K562 (cell line): ENCODE results near the gene CCDC192. TPM values are rescaled to one million over a fixed set of nuclear protein-coding genes. Genes with fewer than 3 reads are reported as not detected.

Experiments used
- ATAC-seq: fragments of 200-7000 bp; cut with Tn5 transposase; 3 replicates; pipeline ENCODE4 v1.9.1; 2020; ENCODE audit warnings: moderate library complexity
- BruUV-seq: library from RNA; stranded (reverse); fragments of 400-500 nt; replicated peaks from 2 replicates; lab custom pipeline; 2021; lab: Mats Ljungman, UMichigan
- CTCF ChIA-PET: fragments of 300-600 bp; formaldehyde crosslinking; extraction: SDS; loops from one replicate; lab custom pipeline; 2021; ENCODE audit warnings: low intra/inter-chr PET ratio; lab: Yijun Ruan, JAX
- POLR2A ChIA-PET: fragments of 300-600, 350-650 bp; sonication (Branson Sonifier 250); formaldehyde crosslinking; extraction: SDS; loops from one replicate; lab custom pipeline; 2021; ENCODE audit warnings: antibody characterized with exemption, inconsistent platforms; lab: Yijun Ruan, JAX
- DNase-seq, 4 experiments: peaks; one replicate each; pipeline versions ENCODE4 v3.0.0 to v3.0.0-alpha.2; 2011 to 2018; ENCODE audit warnings: low spot score in 3 of 4, mixed read lengths in 3 of 4; ENCODE audit errors: extremely low read depth in 1 of 4
- FAIRE-seq: peaks from 2 replicates; lab custom pipeline; 2011; peaks lifted over from hg19 to GRCh38; lab: Jason Lieb, UNC
- H2AFZ ChIP-seq: 2 replicates; pipeline ENCODE4 v1.6.0; 2011; ENCODE audit warnings: low read depth, low read length, control low read depth, inconsistent platforms
- H3K27ac ChIP-seq: fragments of 200-600 bp; 3 replicates; pipeline ENCODE4 v1.8.0; 2011; ENCODE audit warnings: low read depth, mild to moderate bottlenecking, control low read depth, inconsistent platforms, low read length, moderate library complexity, mixed read lengths; ENCODE audit errors: extremely low read depth
- H3K27me3 ChIP-seq, 2 experiments: fragments of 300-600 bp in 1 of 2; 2 replicates in 1 of 2; 3 replicates in 1 of 2; pipeline versions ENCODE4 v1.6.0 to v1.8.0; 2011; ENCODE audit warnings: inconsistent platforms in 2 of 2, low read length in 2 of 2, mild to moderate bottlenecking in 1 of 2, mixed read lengths in 1 of 2, moderate library complexity in 1 of 2; ENCODE audit not compliant: control insufficient read depth in 2 of 2, insufficient read depth in 2 of 2
- H3K36me3 ChIP-seq: fragments of 300-600 bp; 3 replicates; pipeline ENCODE4 v1.8.0; 2011; ENCODE audit warnings: mild to moderate bottlenecking, low read length, inconsistent platforms; ENCODE audit not compliant: control insufficient read depth, insufficient read depth
- H3K4me1 ChIP-seq, 2 experiments: fragments of 200-600 bp in 1 of 2; replicated peaks in 1 of 2; 2 replicates in 1 of 2; 3 replicates in 1 of 2; pipeline versions ENCODE4 v1.5.1 to v1.8.0; 2011; ENCODE audit warnings: inconsistent platforms in 2 of 2, low read length in 2 of 2, mild to moderate bottlenecking in 1 of 2, mixed read lengths in 1 of 2, moderate library complexity in 1 of 2; ENCODE audit not compliant: control insufficient read depth in 2 of 2, insufficient read depth in 2 of 2
- H3K4me2 ChIP-seq: 2 replicates; pipeline ENCODE4 v1.6.1; 2011; ENCODE audit warnings: low read length, control low read depth, inconsistent platforms, mixed read lengths; ENCODE audit not compliant: insufficient read depth
- H3K4me3 ChIP-seq: fragments of 200-600 bp; sonication (generic), shearing (Covaris generic); 2 replicates; pipeline ENCODE4 v1.5.1; 2016; ENCODE audit warnings: control low read depth, inconsistent platforms
- H3K79me2 ChIP-seq: fragments of 200-600 bp; 3 replicates; pipeline ENCODE4 v1.8.0; 2011; ENCODE audit warnings: low read length, inconsistent platforms; ENCODE audit not compliant: control insufficient read depth, insufficient read depth
- H3K9ac ChIP-seq, 2 experiments: 2 replicates each; pipeline versions ENCODE4 v1.6.0 to v1.6.1; 2011; ENCODE audit warnings: low read depth in 2 of 2, low read length in 2 of 2, control low read depth in 1 of 2, inconsistent platforms in 1 of 2, mild to moderate bottlenecking in 1 of 2, mixed read lengths in 1 of 2; ENCODE audit not compliant: insufficient read depth in 1 of 2
- H3K9me1 ChIP-seq: one replicate; pipeline ENCODE4 v1.6.0; 2011; ENCODE audit warnings: inconsistent platforms, mild to moderate bottlenecking, low read length, moderate library complexity; ENCODE audit not compliant: control insufficient read depth, insufficient read depth
- H3K9me3 ChIP-seq: replicated peaks from 2 replicates; pipeline ENCODE4 v1.5.1; 2011; ENCODE audit warnings: low read depth, low read length, inconsistent platforms; ENCODE audit not compliant: control insufficient read depth, insufficient read depth
- H4K20me1 ChIP-seq: replicated peaks from 2 replicates; pipeline ENCODE4 v1.6.1; 2011; ENCODE audit warnings: low read length, inconsistent platforms, mixed read lengths; ENCODE audit not compliant: control insufficient read depth, insufficient read depth
- ATF3 ChIP-seq, 2 experiments: fragments of 450-650 bp in 1 of 2; sonication (generic) in 1 of 2; formaldehyde crosslinking in 1 of 2; IDR thresholded peaks in 1 of 2; conservative IDR thresholded peaks in 1 of 2; 2 replicates each; pipeline versions ENCODE4 v1.6.1 to v1.8.1; 2016 to 2023; ENCODE audit warnings: mild to moderate bottlenecking in 2 of 2, moderate library complexity in 2 of 2, inconsistent platforms in 1 of 2, missing genetic modification reagents in 1 of 2
- CHD1 ChIP-seq: fragments of 200-600 bp; sonication (generic); IDR thresholded peaks from one replicate; pipeline ENCODE4 v1.6.1; 2012; ENCODE audit warnings: mild to moderate bottlenecking, moderate library complexity, low read length, inconsistent platforms
- FOSL1 ChIP-seq: fragments of 200-800 bp; sonication (Bioruptor generic); conservative IDR thresholded peaks from 2 replicates; pipeline ENCODE4 v1.6.1; 2016; ENCODE audit warnings: missing genetic modification characterization, missing compliant biosample characterization
- FOXM1 ChIP-seq, 2 experiments: fragments of 450-650 bp in 1 of 2; sonication (generic) in 1 of 2; formaldehyde crosslinking in 1 of 2; IDR thresholded peaks; 2 replicates each; pipeline versions ENCODE4 v1.6.1 to v1.9.0; 2017 to 2022; ENCODE audit warnings: low read depth in 2 of 2, mild to moderate bottlenecking in 2 of 2, missing genetic modification reagents in 1 of 2, moderate library complexity in 1 of 2
- JUND ChIP-seq, 2 experiments: IDR thresholded peaks; 2 replicates in 1 of 2; 3 replicates in 1 of 2; pipeline ENCODE4 v1.6.1; 2011; ENCODE audit warnings: borderline replicate concordance in 2 of 2, low read depth in 2 of 2, low read length in 2 of 2, improper control_type of control experiment in 1 of 2, missing biosample characterization in 1 of 2, missing genetic modification characterization in 1 of 2, missing genetic modification reagents in 1 of 2
- SRF ChIP-seq, 2 experiments: fragments of 250-450, 450-650 bp in 1 of 2; sonication (Bioruptor Pico) in 1 of 2; sonication (generic) in 1 of 2; formaldehyde crosslinking; IDR thresholded peaks; 2 replicates each; pipeline versions ENCODE4 v1.5.0 to v1.5.1; 2020 to 2022; ENCODE audit warnings: mild to moderate bottlenecking in 1 of 2, missing genetic modification reagents in 1 of 2
- THRA ChIP-seq: fragments of 450-650 bp; IDR thresholded peaks from 2 replicates; pipeline ENCODE4 v1.6.1; 2017; ENCODE audit warnings: mild to moderate bottlenecking, moderate library complexity
- WGBS: fragments of 100-300 bp; shearing (Covaris generic); methylation state at CpG from one replicate; pipeline ENCODE4 v1.1.6; 2016; ENCODE audit warnings: low coverage, mixed read lengths; ENCODE audit not compliant: insufficient coverage; ENCODE audit errors: missing lambda C conversion rate; 5-methylcytosine and 5-hydroxymethylcytosine counted together
- in situ Hi-C: fragments of 300-500 bp; cut with MboI; formaldehyde crosslinking; loops from 4 replicates; pipeline ENCODE4 v1.15.0; 2018; ENCODE audit warnings: inconsistent platforms, mixed read lengths
- intact Hi-C: fragments of 100-400 bp; cut with micrococcal nuclease; formaldehyde crosslinking; loops from 2 replicates; pipeline ENCODE4 v1.14.2; 2022
- polyA plus RNA-seq, 8 experiments: library from polyadenylated mRNA; depleted of rRNA in 4 of 8; stranded (reverse) in 5 of 8; unstranded in 3 of 8; fragments of >200 nt; fragmentation: Nextera tagmentation in 2 of 8; fragmentation: Illumina TruSeq in 1 of 8; extraction: Ambion mirVana in 2 of 8; extraction: Trizol in 1 of 8; gene quantifications; 2 replicates each; pipeline versions ENCODE4 v1.2.1 to v1.2.3, GENCODE V29; 2011 to 2014; ENCODE audit warnings: inconsistent platforms in 1 of 8, missing spikeins in 1 of 8
- total RNA-seq, 7 experiments: library from RNA; depleted of rRNA in 6 of 7; stranded (reverse); fragments of >200 nt in 6 of 7; fragmentation: Illumina TruSeq in 2 of 7; extraction: Trizol in 2 of 7; gene quantifications; 2 replicates each; pipeline versions ENCODE4 v1.2.1 to v1.2.3, GENCODE V29; 2011 to 2021; ENCODE audit warnings: low replicate concordance in 1 of 7
- TF ChIP-seq, protein P1 (sequence below): sonication (generic); formaldehyde crosslinking; IDR thresholded peaks from 2 replicates; pipeline ENCODE4 v1.8.1; 2023; ENCODE audit warnings: mild to moderate bottlenecking, missing genetic modification reagents, moderate library complexity

Gene CCDC192
- total and polyA plus RNA-seq, 9 of the 15 experiments (the other 6 are each of a cell fraction or from before 2014, with no cell fraction given) = 0.21 to 0.66 (median 0.38) TPM; not detected in 2

GRCh38 chr5:127925916-127926315 lies 222.7 kb downstream of the CCDC192 start:
- peaks cover 0 to 4% of the 10 kb centered on the region in 2 experiments; a peak in 1 of 5 replicates for H3K27me3 ChIP-seq
- 3% methylated on average over 4 of the region's 4 CpGs for WGBS
- no peaks in the 10 kb centered on the region for H3K9me1 ChIP-seq
- no peak for TF ChIP-seq CHD1
- TF ChIP-seq, protein P1, sequence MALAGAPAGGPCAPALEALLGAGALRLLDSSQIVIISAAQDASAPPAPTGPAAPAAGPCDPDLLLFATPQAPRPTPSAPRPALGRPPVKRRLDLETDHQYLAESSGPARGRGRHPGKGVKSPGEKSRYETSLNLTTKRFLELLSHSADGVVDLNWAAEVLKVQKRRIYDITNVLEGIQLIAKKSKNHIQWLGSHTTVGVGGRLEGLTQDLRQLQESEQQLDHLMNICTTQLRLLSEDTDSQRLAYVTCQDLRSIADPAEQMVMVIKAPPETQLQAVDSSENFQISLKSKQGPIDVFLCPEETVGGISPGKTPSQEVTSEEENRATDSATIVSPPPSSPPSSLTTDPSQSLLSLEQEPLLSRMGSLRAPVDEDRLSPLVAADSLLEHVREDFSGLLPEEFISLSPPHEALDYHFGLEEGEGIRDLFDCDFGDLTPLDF (CRISPR knock-in tag) = no peak
- peak in 1 of 2 experiments; percentile 57; a peak in 1 of 4 replicates for TF ChIP-seq SRF (CRISPR knock-in tag; IDR thresholded peaks at IDR 0.05)
- TF ChIP-seq FOXM1 (IDR thresholded peaks at IDR 0.05; ENCODE audit: low read depth) = peak; percentile 60; the same call in 1 of the 2 replicates
- no peak for TF ChIP-seq FOXM1 (CRISPR knock-in tag; IDR thresholded peaks at IDR 0.05; ENCODE audit: low read depth)
- peak; percentile 43 for TF ChIP-seq FOSL1 (tag)
- TF ChIP-seq JUND (IDR thresholded peaks at IDR 0.05; ENCODE audit: borderline replicate concordance, low read depth, low read length) = 0 out of 2 replicates have a peak, but pooled peaks have one; percentile 7
- peak; percentile 53; the same call in 1 of the 3 replicates for TF ChIP-seq JUND (tag; IDR thresholded peaks at IDR 0.05; ENCODE audit: borderline replicate concordance, low read depth, low read length)
- TF ChIP-seq ATF3 (IDR thresholded peaks at IDR 0.05) = peak; percentile 19; the same call in 1 of the 2 replicates
- no peak for TF ChIP-seq ATF3 (CRISPR knock-in tag; conservative IDR thresholded peaks at IDR 0.05)
- no peak for TF ChIP-seq THRA
- no peaks in the 10 kb centered on the region for H3K9me3 ChIP-seq
- FAIRE-seq (no peak), ATAC-seq (no peak), DNase-seq (no peak)
- H2AFZ ChIP-seq = no peak overlapping the region
- H3K79me2 ChIP-seq = no peaks in the 10 kb centered on the region
- intact Hi-C loops (no loop called here), in situ Hi-C loops (no loop called here)
- ChIA-PET POLR2A (interaction anchor here (0.7 to 1.1 kb wide), 2 partner anchors 10 to 12 kb away, joined by 3 read pairs; no protein-coding TSS in a partner anchor), CTCF (no interaction called here)
- H3K9ac ChIP-seq = no peak overlapping the region
- BruUV-seq = no TSS peak
- H3K4me2 ChIP-seq = no peak overlapping the region
- no peak overlapping the region for H3K4me3 ChIP-seq
- no peak overlapping the region for H3K27ac ChIP-seq
- no peaks in the 10 kb centered on the region for H3K4me1 ChIP-seq
- no peaks in the 10 kb centered on the region for H4K20me1 ChIP-seq
- H3K36me3 ChIP-seq = no peaks in the 10 kb centered on the region
